Ishikawa (cell line): ENCODE measurements around the gene SPNS3.

Experiments
- CREB1 ChIP-seq: IDR thresholded peaks from 2 replicates; pipeline ENCODE4 v1.6.1; 2012; ENCODE audit warnings: low read depth
- EP300 ChIP-seq: IDR thresholded peaks from 2 replicates; pipeline ENCODE4 v1.6.1; 2012; ENCODE audit warnings: borderline replicate concordance
- FOXM1 ChIP-seq: IDR thresholded peaks from 2 replicates; pipeline ENCODE4 v1.6.1; 2012; ENCODE audit warnings: low read depth, borderline replicate concordance
- TAF1 ChIP-seq: IDR thresholded peaks from 2 replicates; pipeline ENCODE4 v1.6.1; 2012; ENCODE audit warnings: low read depth, mild to moderate bottlenecking
- TF ChIP-seq, protein P1 (sequence below): IDR thresholded peaks from 2 replicates; pipeline ENCODE4 v1.6.1; 2012

GRCh38 chr17:4445731-4446130 is 12.0 kb downstream of the SPNS3 start:
- no peak for TF ChIP-seq TAF1
- no peak for TF ChIP-seq EP300
- TF ChIP-seq FOXM1 = no peak
- TF ChIP-seq, protein P1, sequence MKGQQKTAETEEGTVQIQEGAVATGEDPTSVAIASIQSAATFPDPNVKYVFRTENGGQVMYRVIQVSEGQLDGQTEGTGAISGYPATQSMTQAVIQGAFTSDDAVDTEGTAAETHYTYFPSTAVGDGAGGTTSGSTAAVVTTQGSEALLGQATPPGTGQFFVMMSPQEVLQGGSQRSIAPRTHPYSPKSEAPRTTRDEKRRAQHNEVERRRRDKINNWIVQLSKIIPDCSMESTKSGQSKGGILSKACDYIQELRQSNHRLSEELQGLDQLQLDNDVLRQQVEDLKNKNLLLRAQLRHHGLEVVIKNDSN = no peak
- TF ChIP-seq CREB1 = no peak
